Aorta (tissue), 5 donors: ENCODE data around the gene SNX32. TPM values are rescaled to one million over a fixed set of nuclear protein-coding genes. Genes with fewer than 3 reads are reported as not detected.

Experiments used
- ATAC-seq: fragments of 200-7000 bp; cut with Tn5 transposase; one replicate; pipeline ENCODE4 v1.9.1; 2022; ENCODE audit warnings: moderate library complexity; ENCODE audit not compliant: low FRiP score
- DNase-seq, 2 donors: peaks; one replicate each; pipeline ENCODE4 v3.0.0-alpha.2; 2020
- H3K27ac ChIP-seq, 2 donors: one replicate each; pipeline ENCODE4 v1.5.1; 2013; ENCODE audit warnings: low read length in 2 of 2, mild to moderate bottlenecking in 2 of 2, moderate library complexity in 2 of 2, control low read depth in 1 of 2, inconsistent platforms in 1 of 2, low read depth in 1 of 2
- H3K27me3 ChIP-seq, 2 donors: one replicate each; pipeline ENCODE4 v1.6.1; 2013; ENCODE audit warnings: control low read depth in 1 of 2, low read length in 1 of 2, mild to moderate bottlenecking in 1 of 2, moderate library complexity in 1 of 2; ENCODE audit not compliant: insufficient read depth in 2 of 2, control insufficient read depth in 1 of 2
- H3K36me3 ChIP-seq, 2 donors: one replicate each; pipeline ENCODE4 v1.6.1; 2013; ENCODE audit warnings: control low read depth in 1 of 2, low read length in 1 of 2, mild to moderate bottlenecking in 1 of 2; ENCODE audit not compliant: insufficient read depth in 2 of 2, control insufficient read depth in 1 of 2
- H3K4me1 ChIP-seq, 2 donors: one replicate each; pipeline ENCODE4 v1.6.1; 2013; ENCODE audit warnings: low read length in 2 of 2, control low read depth in 1 of 2, mild to moderate bottlenecking in 1 of 2, moderate library complexity in 1 of 2; ENCODE audit not compliant: insufficient read depth in 2 of 2, control insufficient read depth in 1 of 2
- H3K4me3 ChIP-seq, 2 donors: one replicate each; pipeline ENCODE4 v1.5.1; 2013; ENCODE audit warnings: low read length in 2 of 2, control low read depth in 1 of 2, mild to moderate bottlenecking in 1 of 2
- H3K9me3 ChIP-seq: one replicate; pipeline ENCODE4 v1.6.1; 2013; ENCODE audit warnings: mild to moderate bottlenecking, low read length; ENCODE audit not compliant: control insufficient read depth
- WGBS, 2 donors: extraction: QIAGEN DNeasy Blood & Tissue Kit; methylation state at CpG; one replicate each; pipeline ENCODE4 v1.1.7; 2013; 5-methylcytosine and 5-hydroxymethylcytosine counted together
- intact Hi-C, 2 donors: fragments of 100-400 bp; cut with DNase I; formaldehyde crosslinking; loops; one replicate each; pipeline versions ENCODE4 v1.14.2 to v1.15.0; 2022
- polyA plus RNA-seq, 2 donors: library from polyadenylated mRNA; stranded (reverse); fragments of 200-250 nt; gene quantifications; one replicate each; pipeline ENCODE4 v1.2.3, GENCODE V29; 2013
- total RNA-seq, 2 donors: library from RNA; stranded (reverse); fragmentation: NEBNext Ultra II Directional; extraction: Animal tissue kit (Norgen Biotek cat#: 25700); gene quantifications; one replicate each; pipeline ENCODE4 v1.2.1, GENCODE V29; 2021
- donor health status: healthy with polysubstance abuse.
- donor health status: Bipolar disorder and iron deficiency.
- donor health status: DM: no; HTN: no; CAD: no.
- donor health status: DM: no; HTN: no; CAD: no.
- donor health status: DM: yes; HTN: yes; CAD: no.

SNX32 gene
- total and polyA plus RNA-seq, 4 donors, result 0.39 to 2.4 (median 1.2) TPM; not detected in 1

GRCh38 chr11:65790104-65790901, 43.5 kb upstream of the SNX32 start:
- no peak overlapping the region for H3K4me3 ChIP-seq
- DNase-seq (no peak), ATAC-seq (no peak)
- no peaks in the 10 kb centered on the region for H3K36me3 ChIP-seq
- intact Hi-C loops, result no loop called here
- H3K4me1 ChIP-seq, result no peaks in the 10 kb centered on the region
- H3K9me3 ChIP-seq, result no peaks in the 10 kb centered on the region
- no peaks in the 10 kb centered on the region for H3K27me3 ChIP-seq
- H3K27ac ChIP-seq, result no peak overlapping the region
- WGBS, 2 donors, result 86 to 90% methylated on average over 13 of the region's 13 CpGs

GRCh38 chr11:65790902-65791650, 42.7 kb upstream of the SNX32 start:
- DNase-seq (no peak), ATAC-seq (no peak)
- Histone ChIP-seq H3K27ac (no peak overlapping the region), H3K4me1 (no peaks in the 10 kb centered on the region), H3K27me3 (no peaks in the 10 kb centered on the region), H3K9me3 (no peaks in the 10 kb centered on the region), H3K4me3 (no peak overlapping the region), H3K36me3 (no peaks in the 10 kb centered on the region)
- WGBS, 2 donors, result 89 to 92% methylated on average over 18 of the region's 18 CpGs
- intact Hi-C loops, result no loop called here

GRCh38 chr11:65791719-65792213, 42.0 kb upstream of the SNX32 start:
- Histone ChIP-seq H3K27me3 (no peaks in the 10 kb centered on the region), H3K27ac (no peak overlapping the region), H3K9me3 (no peaks in the 10 kb centered on the region), H3K4me1 (no peaks in the 10 kb centered on the region), H3K4me3 (no peak overlapping the region), H3K36me3 (no peaks in the 10 kb centered on the region)
- 88 to 90% methylated on average over 13 of the region's 13 CpGs for WGBS, 2 donors
- no peak for DNase-seq
- no peak for ATAC-seq
- intact Hi-C loops, result no loop called here

GRCh38 chr11:65792456-65792855, 41.3 kb upstream of the SNX32 start:
- no peak overlapping the region for H3K4me3 ChIP-seq
- H3K4me1 ChIP-seq, result no peaks in the 10 kb centered on the region
- no peak overlapping the region for H3K27ac ChIP-seq
- no peaks in the 10 kb centered on the region for H3K27me3 ChIP-seq
- no peak for DNase-seq
- H3K36me3 ChIP-seq, result no peaks in the 10 kb centered on the region
- WGBS, 2 donors, result 86 to 88% methylated on average over 16 of the region's 16 CpGs
- intact Hi-C loops, result no loop called here
- no peak for ATAC-seq
- H3K9me3 ChIP-seq, result no peaks in the 10 kb centered on the region

- ATAC-seq, result no peak
- Histone ChIP-seq H3K36me3 (no peaks in the 10 kb centered on the region), H3K27ac (no peak overlapping the region), H3K4me3 (no peak overlapping the region), H3K27me3 (no peaks in the 10 kb centered on the region), H3K4me1 (no peaks in the 10 kb centered on the region), H3K9me3 (no peaks in the 10 kb centered on the region)
- intact Hi-C loops, result no loop called here
- no peak for DNase-seq
- 57 to 66% methylated on average over 16 of the region's 16 CpGs for WGBS, 2 donors
Observed at GRCh38 chr11:65793144-65793581, 40.6 kb upstream of the SNX32 start.

- DNase-seq (no peak), ATAC-seq (no peak)
- WGBS, 2 donors, result 89 to 95% methylated on average over 28 to 29 of the region's 29 CpGs
- no peak overlapping the region for H3K27ac ChIP-seq
- H3K4me3 ChIP-seq, result no peak overlapping the region
- no peaks in the 10 kb centered on the region for H3K4me1 ChIP-seq
- H3K36me3 ChIP-seq, result no peaks in the 10 kb centered on the region
- no peaks in the 10 kb centered on the region for H3K27me3 ChIP-seq
- no peaks in the 10 kb centered on the region for H3K9me3 ChIP-seq
- intact Hi-C loops, result no loop called here
Observed at GRCh38 chr11:65793625-65794400, 40.0 kb upstream of the SNX32 start.

GRCh38 chr11:65794570-65795510, 38.9 kb upstream of the SNX32 start:
- intact Hi-C loops, result no loop called here
- H3K27ac ChIP-seq, result no peak overlapping the region
- no peaks in the 10 kb centered on the region for H3K4me1 ChIP-seq
- 92 to 94% methylated on average over 42 of the region's 42 CpGs for WGBS, 2 donors
- DNase-seq, result no peak
- H3K36me3 ChIP-seq, result no peaks in the 10 kb centered on the region
- no peak for ATAC-seq
- no peaks in the 10 kb centered on the region for H3K27me3 ChIP-seq
- H3K4me3 ChIP-seq, result no peak overlapping the region
- no peaks in the 10 kb centered on the region for H3K9me3 ChIP-seq
